Activated CD4-positive, alpha-beta memory T cell treated with anti-CD3 and anti-CD28 coated beads for 36 hours (primary cell): ENCODE results near the gene KRTAP5-4. TPM values are rescaled to one million over a fixed set of nuclear protein-coding genes. Genes with fewer than 3 reads are reported as not detected.
"Not testable (repeated sequence)": the region's sequence is repeated elsewhere in the genome, so short reads cannot be mapped to it uniquely, and the experiment has no call there.

Experiments
- CTCF ChIA-PET: fragments of 350-600 bp; sonication (Branson Sonifier 250); formaldehyde crosslinking; loops from one replicate; lab custom pipeline; 2021; ENCODE audit warnings: antibody characterized with exemption, inconsistent platforms; lab: Charles Lee
- POLR2A ChIA-PET: fragments of 350-600 bp; sonication (Branson Sonifier 250); formaldehyde crosslinking; loops from one replicate; lab custom pipeline; 2021; ENCODE audit warnings: antibody characterized with exemption; lab: Charles Lee
- DNase-seq: peaks from one replicate; pipeline ENCODE4 v3.0.0-alpha.2; 2020
- H3K27ac Mint-ChIP-seq: one replicate; pipeline ENCODE4 v1.8.0; 2021; ENCODE audit warnings: mixed read lengths
- H3K27me3 Mint-ChIP-seq: one replicate; pipeline ENCODE4 v1.8.0; 2021; ENCODE audit warnings: mixed read lengths
- H3K36me3 Mint-ChIP-seq: one replicate; pipeline ENCODE4 v1.8.0; 2021; ENCODE audit warnings: mixed read lengths
- H3K4me1 Mint-ChIP-seq: one replicate; pipeline ENCODE4 v1.8.0; 2021; ENCODE audit warnings: low read depth, mixed read lengths
- H3K4me3 Mint-ChIP-seq: one replicate; pipeline ENCODE4 v1.8.0; 2021; ENCODE audit warnings: mild to moderate bottlenecking, mixed read lengths
- H3K9me3 Mint-ChIP-seq: one replicate; pipeline ENCODE4 v1.8.0; 2021; ENCODE audit warnings: mixed read lengths
- intact Hi-C: fragments of 100-400 bp; cut with micrococcal nuclease; formaldehyde crosslinking; loops from one replicate; pipeline ENCODE4 v1.15.1; 2023
- total RNA-seq, 2 experiments: library from RNA; stranded (reverse); gene quantifications; one replicate each; pipeline ENCODE4 v1.2.3, GENCODE V29; 2021

KRTAP5-4 gene
- total RNA-seq, 2 experiments from 2014 or later, result not detected

DNA sequence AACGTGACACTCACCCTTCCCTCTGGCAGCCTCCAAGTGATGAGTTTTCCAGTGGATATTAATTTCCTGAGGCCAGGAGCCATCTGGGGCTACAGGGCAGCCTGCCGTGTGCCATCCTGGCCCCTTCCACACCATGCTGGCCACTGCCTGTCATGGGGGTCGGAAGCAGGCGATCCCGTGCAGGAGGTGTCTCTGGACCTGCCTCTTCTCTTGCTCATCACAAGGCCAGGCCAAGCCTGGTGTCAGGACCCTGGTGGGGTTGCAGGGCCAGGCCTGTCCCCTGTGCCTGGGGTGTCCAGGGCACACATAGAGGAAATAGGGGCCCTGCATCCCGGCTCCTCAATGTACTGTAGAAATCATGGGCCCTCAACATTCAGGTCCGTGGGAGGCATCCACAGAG lies 17.2 kb downstream of the KRTAP5-4 start:
- H3K4me3 Mint-ChIP-seq, result no peak overlapping the region
- H3K27ac Mint-ChIP-seq, result no peak overlapping the region
- H3K9me3 Mint-ChIP-seq, result no peaks in the 10 kb centered on the region
- H3K36me3 Mint-ChIP-seq, result no peaks in the 10 kb centered on the region
- no peak for DNase-seq
- POLR2A ChIA-PET, result no interaction called here
- CTCF ChIA-PET, result interaction anchor here (1.4 to 1.5 kb wide), 2 partner anchors 9 to 58 kb away, joined by 4 to 6 read pairs; no protein-coding TSS in a partner anchor
- H3K27me3 Mint-ChIP-seq, result peaks cover 24% of the 10 kb centered on the region
- peaks cover 8% of the 10 kb centered on the region for H3K4me1 Mint-ChIP-seq
- intact Hi-C loops, result no loop called here

DNA sequence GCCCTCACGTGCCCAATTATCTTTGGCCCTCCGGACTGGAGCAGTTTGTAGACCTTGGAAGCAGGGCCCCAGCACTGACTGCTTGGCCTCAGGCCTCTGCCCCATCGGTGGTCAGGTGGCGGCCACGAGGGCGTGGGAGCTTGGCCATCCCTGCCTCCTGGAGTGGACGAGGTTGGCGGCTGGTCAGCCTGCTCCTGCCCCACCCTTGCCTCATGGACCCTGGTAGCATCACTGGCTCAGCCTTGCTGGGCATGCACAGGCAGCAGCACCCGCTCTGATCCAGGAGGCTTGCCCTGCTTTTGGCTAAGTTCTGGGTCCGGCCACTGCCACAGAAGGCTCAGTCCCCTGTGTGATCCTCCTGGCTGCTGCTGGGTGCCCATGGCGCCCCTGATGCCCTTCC lies 17.8 kb downstream of the KRTAP5-4 start:
- H3K4me3 Mint-ChIP-seq, result no peak overlapping the region
- H3K9me3 Mint-ChIP-seq, result no peaks in the 10 kb centered on the region
- intact Hi-C loops, result no loop called here
- DNase-seq, result no peak
- ChIA-PET CTCF (no interaction called here), POLR2A (no interaction called here)
- peaks cover 24% of the 10 kb centered on the region for H3K27me3 Mint-ChIP-seq
- peaks cover 8% of the 10 kb centered on the region for H3K4me1 Mint-ChIP-seq
- no peaks in the 10 kb centered on the region for H3K36me3 Mint-ChIP-seq
- no peak overlapping the region for H3K27ac Mint-ChIP-seq

DNA sequence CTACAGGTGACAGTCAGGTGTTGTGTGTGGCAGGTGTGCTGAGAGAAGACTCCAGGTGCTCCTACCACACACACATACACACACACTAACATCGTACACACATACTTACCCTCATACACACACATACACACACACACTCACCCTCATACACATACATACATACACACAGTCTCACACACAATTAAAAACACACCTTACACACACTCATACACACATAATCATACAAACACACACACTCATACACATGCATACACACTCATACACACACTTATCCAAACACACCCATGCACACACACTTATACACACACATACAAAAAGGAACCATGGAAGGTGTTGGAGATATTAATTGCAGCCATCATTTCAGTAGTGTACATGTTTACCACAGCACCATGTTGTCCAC lies 18.3 kb downstream of the KRTAP5-4 start:
- DNase-seq, result no peak
- POLR2A ChIA-PET, result no interaction called here
- Mint-ChIP-seq H3K4me3 (no peak overlapping the region), H3K27ac (no peak overlapping the region), H3K27me3 (peaks cover 23% of the 10 kb centered on the region), H3K4me1 (peaks cover 12% of the 10 kb centered on the region), H3K36me3 (no peaks in the 10 kb centered on the region), H3K9me3 (no peaks in the 10 kb centered on the region)
- intact Hi-C loops, result no loop called here
- CTCF ChIA-PET, result no interaction called here

DNA sequence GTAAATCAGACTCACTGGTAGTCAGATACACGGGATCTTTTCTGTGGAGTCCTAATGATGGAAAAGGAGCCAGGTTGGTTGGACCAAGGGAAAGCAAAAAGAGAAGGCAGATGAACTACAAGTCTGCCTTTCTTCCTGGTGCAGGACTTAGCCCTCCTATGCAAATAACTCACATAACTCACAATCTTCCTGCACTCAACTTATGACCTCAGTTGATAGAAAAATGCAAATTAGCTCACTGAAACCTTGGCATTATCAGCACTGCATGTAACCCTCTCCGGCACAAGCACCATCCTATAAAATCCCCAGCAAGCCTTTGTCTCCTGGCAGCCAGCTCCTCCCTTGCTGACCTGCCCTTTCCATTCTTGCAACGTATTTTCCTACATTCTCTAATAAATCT lies 20.3 kb downstream of the KRTAP5-4 start:
- H3K27ac Mint-ChIP-seq, POLR2A ChIA-PET, H3K4me3 Mint-ChIP-seq, DNase-seq, H3K36me3 Mint-ChIP-seq, intact Hi-C loops, H3K9me3 Mint-ChIP-seq: not testable (repeated sequence)
- H3K4me1 Mint-ChIP-seq, result peaks cover 14% of the 10 kb centered on the region
- H3K27me3 Mint-ChIP-seq, result peaks cover 17% of the 10 kb centered on the region
- CTCF ChIA-PET, result interaction anchor here (0.6 kb wide), 1 partner anchor 31 kb away, joined by 3 read pairs; no protein-coding TSS in a partner anchor

DNA sequence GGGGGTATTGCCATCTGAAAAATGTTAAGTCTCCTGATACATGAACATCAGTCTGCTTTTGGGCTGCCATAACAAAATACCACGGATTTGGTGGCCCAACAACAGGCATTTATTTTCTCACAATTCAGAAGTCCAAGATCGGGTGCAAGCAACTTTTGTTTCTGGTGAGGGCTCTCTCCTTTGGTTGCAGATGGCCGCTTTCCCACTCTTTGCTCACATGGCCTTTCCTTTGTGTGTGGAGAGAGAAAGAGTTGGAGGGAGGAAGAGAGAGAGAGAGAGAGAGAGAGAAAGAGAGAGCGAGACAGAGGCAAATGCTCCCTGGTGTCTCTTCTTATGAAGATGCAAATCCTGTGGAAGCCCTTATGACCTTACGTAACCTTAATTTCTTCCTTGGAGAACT lies 21.3 kb downstream of the KRTAP5-4 start:
- H3K27me3 Mint-ChIP-seq, result peaks cover 23% of the 10 kb centered on the region
- H3K4me1 Mint-ChIP-seq, result peaks cover 11% of the 10 kb centered on the region
- H3K27ac Mint-ChIP-seq, result no peak overlapping the region
- no peaks in the 10 kb centered on the region for H3K36me3 Mint-ChIP-seq
- CTCF ChIA-PET, result no interaction called here
- H3K9me3 Mint-ChIP-seq, result no peaks in the 10 kb centered on the region
- POLR2A ChIA-PET, result no interaction called here
- intact Hi-C loops, result no loop called here
- H3K4me3 Mint-ChIP-seq, result no peak overlapping the region
- DNase-seq, result no peak

DNA sequence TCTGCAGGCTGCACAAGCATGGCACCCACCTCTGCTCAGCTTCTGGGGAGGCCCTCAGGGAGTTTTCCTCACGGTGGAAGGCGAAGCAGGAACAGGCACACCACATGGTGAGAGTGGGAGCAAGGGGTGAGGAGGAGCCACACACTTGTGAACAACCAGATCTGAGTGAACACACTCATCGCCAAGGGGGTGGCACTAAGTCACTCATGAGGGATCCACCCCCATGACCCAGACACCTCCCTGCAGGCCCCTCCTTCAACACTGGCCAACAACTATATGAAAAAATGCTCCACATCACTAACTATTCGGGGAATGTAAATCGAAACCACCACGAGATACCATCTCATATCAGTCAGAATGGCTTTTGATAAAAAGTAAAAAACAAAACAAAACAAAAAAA lies 23.1 kb downstream of the KRTAP5-4 start:
- Mint-ChIP-seq H3K27ac (no peak overlapping the region), H3K9me3 (no peaks in the 10 kb centered on the region), H3K27me3 (peaks cover 23% of the 10 kb centered on the region), H3K4me1 (peaks cover 15% of the 10 kb centered on the region), H3K4me3 (no peak overlapping the region), H3K36me3 (no peaks in the 10 kb centered on the region)
- intact Hi-C loops, result no loop called here
- no peak for DNase-seq
- CTCF ChIA-PET, result interaction anchor here (1.2 to 6.9 kb wide), 2 partner anchors 22 to 54 kb away, joined by 3 to 42 read pairs; no protein-coding TSS in a partner anchor
- POLR2A ChIA-PET, result no interaction called here

DNA sequence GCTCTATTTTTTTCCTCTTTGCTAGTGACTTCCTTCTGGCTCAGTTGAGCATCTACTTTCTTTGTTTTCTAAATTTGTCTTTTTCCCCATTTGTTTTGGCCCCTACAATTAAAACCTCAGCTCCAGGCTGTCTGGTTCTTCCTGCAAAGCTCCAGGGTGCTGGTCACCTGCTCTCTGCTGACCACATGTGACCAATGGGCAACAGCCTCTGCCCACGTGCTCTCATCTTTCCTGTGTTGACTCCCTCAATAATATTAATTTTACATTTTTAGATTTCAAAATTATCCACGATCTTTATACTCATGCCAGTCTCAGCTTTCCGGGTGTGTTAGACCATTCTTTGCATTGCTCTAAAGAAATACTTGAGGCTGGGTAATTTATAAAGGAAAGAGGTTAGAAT lies 23.5 kb downstream of the KRTAP5-4 start:
- Mint-ChIP-seq H3K4me1 (peaks cover 15% of the 10 kb centered on the region), H3K27me3 (peaks cover 23% of the 10 kb centered on the region)
- intact Hi-C loops, DNase-seq, H3K4me3 Mint-ChIP-seq, H3K9me3 Mint-ChIP-seq, POLR2A ChIA-PET, H3K36me3 Mint-ChIP-seq, H3K27ac Mint-ChIP-seq: not testable (repeated sequence)
- CTCF ChIA-PET, result interaction anchor here (6.9 kb wide), 1 partner anchor 21 kb away, joined by 42 read pairs; no protein-coding TSS in a partner anchor

DNA sequence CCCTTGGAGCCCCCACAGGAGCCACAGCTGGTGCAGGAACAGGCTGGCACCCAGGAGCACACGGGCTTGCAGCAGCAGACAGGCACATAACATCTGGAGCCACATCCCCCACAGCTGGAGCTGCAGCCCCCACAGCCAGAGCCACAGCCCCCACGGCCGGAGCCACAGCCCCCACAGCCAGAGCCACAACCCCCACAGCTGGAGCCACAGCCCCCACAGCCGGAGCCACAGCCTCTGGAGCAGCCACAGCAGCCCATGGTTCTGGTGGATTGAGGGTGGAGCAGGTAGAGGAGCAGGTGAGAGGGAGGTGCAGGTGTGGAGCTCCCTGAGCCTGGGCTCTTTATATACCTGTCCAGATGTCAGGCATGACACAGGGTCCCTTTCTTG lies 24.0 kb downstream of the KRTAP5-4 start, which contains the start of gene KRTAP5-2:
TSS of gene KRTAP5-2 (minus strand) at position 301 of the 387 bp plus-strand sequence. CDS start at position 257, 44 bp downstream.
- DNase-seq, result no peak
- intact Hi-C loops, result no loop called here
- Mint-ChIP-seq H3K4me1 (peaks cover 15% of the 10 kb centered on the region), H3K27me3 (peaks cover 19% of the 10 kb centered on the region), H3K9me3 (no peaks in the 10 kb centered on the region), H3K27ac (no peak within 1 kb of the TSS), H3K4me3 (no peak within 1 kb of the TSS), H3K36me3 (no peaks in the 10 kb centered on the region)
- CTCF ChIA-PET, result interaction anchor here (6.9 kb wide), 1 partner anchor 21 kb away, joined by 42 read pairs; no protein-coding TSS in a partner anchor
- POLR2A ChIA-PET, result no interaction called here

DNA sequence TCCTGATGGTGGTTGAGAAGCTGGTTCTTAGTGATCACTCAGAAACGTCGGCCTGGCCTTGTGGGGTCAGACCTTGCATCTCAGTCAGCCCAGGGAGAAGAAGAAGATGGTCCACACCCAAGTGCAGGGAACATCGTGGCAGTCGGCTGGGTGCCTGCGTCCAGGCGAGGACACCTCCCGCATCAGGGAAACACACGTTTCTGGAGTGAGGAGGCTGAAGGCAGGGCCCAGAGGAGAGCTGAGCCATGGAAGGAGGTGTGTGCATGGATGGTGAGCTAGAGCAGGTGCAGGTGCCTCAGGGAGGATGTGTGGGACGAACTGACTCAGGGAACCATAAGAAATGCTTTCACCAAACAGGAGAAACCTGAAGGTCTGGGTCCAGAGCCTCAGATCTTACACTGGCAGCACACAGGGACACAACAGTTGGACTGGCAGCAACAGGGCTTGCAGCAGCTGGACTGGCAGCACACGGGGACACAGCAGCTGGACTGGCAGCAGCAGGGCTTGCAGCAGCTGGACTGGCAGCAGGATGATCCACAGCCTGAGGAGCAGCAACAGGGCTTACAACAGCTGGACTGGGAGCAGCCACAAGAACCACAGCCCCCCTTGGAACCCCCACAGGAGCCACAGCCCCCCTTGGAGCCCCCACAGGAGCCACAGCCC lies 24.5 kb downstream of the KRTAP5-4 start:
- H3K36me3 Mint-ChIP-seq, result no peaks in the 10 kb centered on the region
- no peak for DNase-seq
- no peak overlapping the region for H3K27ac Mint-ChIP-seq
- peaks cover 17% of the 10 kb centered on the region for H3K27me3 Mint-ChIP-seq
- POLR2A ChIA-PET, result no interaction called here
- CTCF ChIA-PET, result interaction anchor here (6.9 kb wide), 1 partner anchor 20 kb away, joined by 42 read pairs; no protein-coding TSS in a partner anchor
- no peak overlapping the region for H3K4me3 Mint-ChIP-seq
- H3K4me1 Mint-ChIP-seq, result peaks cover 15% of the 10 kb centered on the region
- H3K9me3 Mint-ChIP-seq, result no peaks in the 10 kb centered on the region
- intact Hi-C loops, result no loop called here

DNA sequence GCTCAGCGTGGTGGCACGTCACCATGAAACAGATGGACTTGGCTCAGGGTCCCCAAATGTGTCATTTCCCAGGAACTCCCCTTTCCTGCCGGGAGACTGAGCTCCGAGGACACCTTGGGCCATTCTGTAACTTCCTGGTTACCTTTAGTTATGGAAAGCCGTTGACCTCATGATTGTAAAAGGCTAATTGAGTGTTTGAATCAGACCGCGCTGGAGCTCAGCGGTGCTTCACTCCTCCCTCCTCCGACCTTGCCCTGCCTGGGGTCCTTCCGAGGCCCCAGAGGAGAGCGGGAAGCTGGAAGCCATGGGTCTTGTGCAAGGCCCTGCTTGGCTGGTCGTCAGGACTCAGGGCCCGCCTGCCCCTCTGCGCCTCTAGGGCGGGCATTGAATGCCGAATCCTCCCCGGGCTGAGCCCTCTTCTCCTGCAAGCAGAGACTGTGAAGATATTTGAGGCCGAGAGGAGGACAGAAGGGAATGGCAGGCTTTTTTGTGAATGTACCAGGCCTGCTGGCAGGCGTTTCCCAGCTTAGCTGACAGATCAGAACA lies 25.3 kb downstream of the KRTAP5-4 start:
- Mint-ChIP-seq H3K27me3 (peaks cover 16% of the 10 kb centered on the region), H3K4me1 (peaks cover 15% of the 10 kb centered on the region)
- DNase-seq, H3K36me3 Mint-ChIP-seq, H3K4me3 Mint-ChIP-seq, H3K9me3 Mint-ChIP-seq, POLR2A ChIA-PET, intact Hi-C loops, H3K27ac Mint-ChIP-seq: not testable (repeated sequence)
- CTCF ChIA-PET, result interaction anchor here (6.9 kb wide), 1 partner anchor 19 kb away, joined by 42 read pairs; no protein-coding TSS in a partner anchor

DNA sequence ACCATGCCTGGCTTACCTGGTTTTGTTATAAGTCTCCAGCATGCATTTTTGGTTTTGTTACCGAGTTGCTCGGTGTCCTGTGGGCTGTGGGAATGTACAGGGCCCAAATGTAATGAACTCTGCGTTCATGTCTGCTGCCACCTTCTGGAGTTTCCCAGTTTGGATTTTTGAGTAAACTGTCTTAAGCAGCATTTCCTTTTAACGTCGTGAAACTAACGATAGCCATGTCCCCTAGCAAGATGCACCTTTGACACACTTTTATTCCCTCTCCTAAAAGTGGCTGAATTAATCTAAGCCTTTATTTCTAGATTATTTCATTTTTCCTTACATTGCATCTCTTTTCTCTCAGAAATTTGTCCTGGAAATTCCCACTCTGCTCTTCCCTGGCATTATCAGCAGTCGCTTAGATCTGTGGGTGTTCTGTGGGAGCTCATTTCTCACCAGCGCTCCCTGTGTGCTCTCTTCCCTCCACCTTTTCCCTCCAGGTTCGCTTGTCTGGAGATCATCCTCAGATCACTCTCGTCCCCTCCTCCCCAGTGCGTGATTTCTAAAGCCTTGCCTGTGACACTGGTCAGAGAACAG lies 25.9 kb downstream of the KRTAP5-4 start:
- intact Hi-C loops, result not testable (repeated sequence)

DNA sequence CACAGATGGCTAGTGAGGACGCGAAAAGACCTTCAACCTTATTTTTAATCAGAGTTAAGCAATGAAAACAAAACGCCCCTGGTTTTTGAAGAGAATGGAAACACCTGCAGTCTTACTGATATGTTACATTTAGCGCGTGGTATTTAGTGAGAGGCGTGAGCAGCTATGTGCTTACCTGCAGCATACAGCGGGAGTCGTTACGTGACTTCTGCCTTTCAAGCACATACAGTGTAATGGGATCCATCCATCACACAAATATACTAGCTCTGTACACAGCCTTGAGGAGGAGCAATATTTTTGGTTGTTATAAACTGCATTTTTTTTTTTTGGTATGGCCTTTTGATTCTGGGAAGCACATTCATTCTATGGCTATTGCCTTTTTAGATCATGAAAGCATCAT lies 29.3 kb downstream of the KRTAP5-4 start:
- Mint-ChIP-seq H3K27ac (no peak overlapping the region), H3K36me3 (peaks cover 3% of the 10 kb centered on the region), H3K9me3 (no peaks in the 10 kb centered on the region), H3K4me3 (no peak overlapping the region), H3K27me3 (peaks cover 7% of the 10 kb centered on the region), H3K4me1 (peaks cover 22% of the 10 kb centered on the region)
- no peak for DNase-seq
- intact Hi-C loops, result no loop called here
- ChIA-PET POLR2A (no interaction called here), CTCF (interaction anchor here (6.9 kb wide), 1 partner anchor 15 kb away, joined by 42 read pairs; no protein-coding TSS in a partner anchor)

More for the DNA sequence above, 25.9 kb downstream of the KRTAP5-4 start:
- DNase-seq, H3K36me3 Mint-ChIP-seq, H3K4me3 Mint-ChIP-seq, POLR2A ChIA-PET, H3K27ac Mint-ChIP-seq, H3K9me3 Mint-ChIP-seq: not testable (repeated sequence)
- CTCF ChIA-PET, result interaction anchor here (0.9 to 6.9 kb wide), 12 partner anchors 9 to 107 kb away, joined by 3 to 42 read pairs (median 4); partner anchors contain the start of genes KRTAP5-3 and KRTAP5-5
- H3K4me1 Mint-ChIP-seq, result peaks cover 15% of the 10 kb centered on the region
- H3K27me3 Mint-ChIP-seq, result peaks cover 16% of the 10 kb centered on the region
